HG03135 (cell line): Measurements from ENCODE around the gene PPP1R7.

Experiments used
- ATAC-seq: cut with Tn5 transposase; IDR thresholded peaks from one replicate; pipeline ENCODE4 v1.9.1; 2021; ENCODE audit warnings: mild to moderate bottlenecking, moderate library complexity; ENCODE audit not compliant: unreplicated experiment

PPP1R7 gene

GRCh38 chr2:241209271-241209670 is 59.0 kb downstream of the PPP1R7 start:
- no peak for ATAC-seq

GRCh38 chr2:241211276-241211675 is 61.0 kb downstream of the PPP1R7 start:
- no peak for ATAC-seq

- ATAC-seq, result no peak
Measured at GRCh38 chr2:241213041-241213440, 62.8 kb downstream of the PPP1R7 start.

- ATAC-seq, result no peak
Measured at GRCh38 chr2:241213567-241213966, 63.3 kb downstream of the PPP1R7 start.

- no peak for ATAC-seq
Measured at GRCh38 chr2:241214209-241214608, 63.9 kb downstream of the PPP1R7 start.

DNA sequence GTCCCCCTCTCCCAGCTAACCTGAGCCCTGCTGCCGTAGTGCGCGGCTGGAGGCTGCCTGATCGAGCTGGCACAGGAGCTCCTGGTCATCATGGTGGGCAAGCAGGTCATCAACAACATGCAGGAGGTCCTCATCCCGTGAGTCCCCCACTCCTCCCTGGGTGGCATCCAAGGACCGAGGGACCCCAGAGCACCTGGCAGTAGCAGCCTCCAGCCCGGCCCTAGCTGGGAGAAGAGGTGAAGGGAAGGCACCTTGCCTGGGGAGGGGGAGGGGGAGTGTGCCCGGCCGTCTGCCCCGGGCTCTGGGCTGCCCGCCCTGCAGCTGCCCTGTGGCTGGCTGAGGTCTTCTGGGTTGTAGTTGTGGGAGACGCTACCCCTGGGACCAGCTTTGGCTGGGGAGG is 64.5 kb downstream of the PPP1R7 start:
- no peak for ATAC-seq

DNA sequence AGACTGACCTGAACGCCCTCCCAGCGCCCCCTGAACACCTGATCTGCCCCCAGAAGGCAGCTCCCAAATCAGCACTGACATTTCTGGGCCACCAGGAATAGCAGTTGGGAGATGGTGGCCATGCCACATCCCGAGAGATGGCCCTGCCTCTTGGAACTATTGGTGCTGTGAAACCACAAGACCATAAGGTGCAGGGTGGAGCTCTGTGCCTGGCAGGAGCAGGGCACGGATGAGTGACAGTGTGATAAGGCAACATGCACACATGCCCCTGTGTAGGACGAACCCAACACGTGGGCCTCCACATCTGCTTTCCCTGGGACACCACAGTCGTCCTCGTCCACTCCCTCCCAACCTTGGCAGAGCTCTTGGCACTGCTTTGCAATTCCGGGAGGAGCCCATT is 65.2 kb downstream of the PPP1R7 start:
- no peak for ATAC-seq

DNA sequence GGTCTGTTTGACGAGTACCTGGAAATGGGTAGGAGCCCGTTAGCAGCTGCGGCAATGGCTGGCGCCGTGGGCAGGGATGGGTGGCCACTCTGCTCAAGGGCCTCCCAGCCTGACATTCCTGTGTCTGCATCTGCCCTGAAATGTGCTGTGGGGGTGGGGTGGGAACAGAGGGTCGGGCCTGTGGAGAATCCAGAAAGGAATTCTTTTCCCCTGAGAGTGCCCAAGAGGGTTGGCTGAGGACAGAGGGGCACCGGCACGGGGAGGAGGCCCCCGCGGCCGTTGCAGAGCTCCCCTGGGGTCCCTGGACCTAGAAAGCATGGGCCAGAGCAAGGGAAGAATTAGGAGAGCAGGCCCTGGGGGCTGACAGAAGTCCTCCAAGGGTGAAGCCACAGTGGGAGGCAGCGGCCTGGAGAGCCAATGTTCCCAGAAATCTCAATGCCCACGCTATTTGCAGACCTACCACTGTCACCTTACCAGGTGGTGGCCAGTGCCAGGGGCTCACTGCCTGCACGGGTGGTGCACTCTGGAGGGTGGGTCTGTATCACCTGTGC is 66.0 kb downstream of the PPP1R7 start:
- no peak for ATAC-seq

GRCh38 chr2:241217320-241218031 is 67.2 kb downstream of the PPP1R7 start:
- peak; percentile 59 for ATAC-seq

- no peak for ATAC-seq
Measured at GRCh38 chr2:241218131-241219029, 68.1 kb downstream of the PPP1R7 start.

GRCh38 chr2:241219030-241219382 is 68.7 kb downstream of the PPP1R7 start:
- no peak for ATAC-seq

DNA sequence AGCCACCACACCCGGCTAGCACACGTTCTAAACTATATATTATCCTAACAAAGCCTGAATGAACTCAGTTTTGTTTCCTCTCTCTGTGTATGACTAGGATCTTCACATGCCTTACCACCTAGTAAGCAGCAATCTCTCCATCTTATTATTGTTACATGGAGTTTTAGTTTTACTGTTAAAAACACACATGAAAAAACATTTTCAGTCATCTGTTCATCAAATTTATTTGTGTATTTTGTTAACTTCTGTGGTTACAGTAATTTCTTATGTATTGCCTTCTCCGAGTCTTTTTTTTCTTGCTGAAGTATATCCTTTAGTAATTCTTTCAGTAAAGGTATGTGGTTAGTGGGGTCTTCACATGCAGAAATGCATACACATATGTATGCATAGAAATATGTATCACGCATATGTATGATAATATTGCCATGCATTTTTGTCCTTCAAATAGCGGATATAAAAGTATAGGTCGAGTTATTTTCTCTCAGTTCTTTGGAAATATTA is 69.6 kb downstream of the PPP1R7 start:
- ATAC-seq, result no peak

GRCh38 chr2:241223211-241224017 is 73.1 kb downstream of the PPP1R7 start:
- no peak for ATAC-seq

GRCh38 chr2:241224018-241224850 is 74.0 kb downstream of the PPP1R7 start:
- no peak for ATAC-seq

DNA sequence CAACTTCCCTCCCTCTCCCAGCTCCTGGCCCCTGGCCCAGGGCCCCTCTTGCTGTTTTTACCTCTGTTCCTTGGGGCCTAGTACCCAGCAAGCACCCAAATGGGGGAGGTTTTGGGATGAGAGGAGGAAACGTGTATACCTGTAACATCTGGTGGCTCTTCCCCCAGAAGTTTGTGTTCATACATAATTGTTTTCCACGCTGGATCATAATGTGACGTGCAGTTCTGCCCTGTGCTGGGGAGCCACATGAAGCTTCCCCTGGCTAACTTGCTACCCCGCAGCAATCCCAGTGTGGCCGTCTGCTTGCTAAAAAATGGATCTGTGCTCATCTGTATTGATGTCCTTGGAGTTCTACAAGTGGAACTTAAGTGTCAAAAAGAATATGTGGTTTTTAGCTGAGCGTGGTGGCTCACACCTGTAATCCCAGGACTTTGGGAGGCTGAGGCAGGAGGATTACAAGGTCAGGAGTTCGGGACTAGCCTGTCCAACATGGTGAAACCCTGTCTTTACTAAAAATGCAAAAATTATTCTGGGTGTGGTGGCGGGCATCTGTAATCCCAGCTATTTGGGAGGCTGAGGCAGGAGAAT is 74.7 kb downstream of the PPP1R7 start:
- ATAC-seq, result no peak

DNA sequence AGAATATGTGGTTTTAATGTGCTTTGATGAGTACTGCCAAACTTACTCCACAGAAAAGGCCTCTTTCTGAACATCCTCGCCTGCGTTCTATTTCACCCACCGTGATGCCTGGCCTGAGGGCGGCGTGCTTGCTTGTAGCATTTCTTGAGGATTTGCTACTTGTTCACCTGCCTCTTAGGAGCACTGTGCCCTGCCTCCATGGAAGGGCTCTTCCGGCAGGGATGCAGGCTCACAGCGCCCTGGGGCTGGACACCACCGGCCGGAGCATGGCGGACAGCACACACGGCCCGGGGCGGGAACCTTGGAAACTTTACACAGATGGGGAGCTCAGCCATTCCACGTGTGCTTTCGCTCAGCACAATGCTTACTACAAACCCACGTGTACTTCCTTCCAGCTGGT is 75.3 kb downstream of the PPP1R7 start:
- no peak for ATAC-seq

DNA sequence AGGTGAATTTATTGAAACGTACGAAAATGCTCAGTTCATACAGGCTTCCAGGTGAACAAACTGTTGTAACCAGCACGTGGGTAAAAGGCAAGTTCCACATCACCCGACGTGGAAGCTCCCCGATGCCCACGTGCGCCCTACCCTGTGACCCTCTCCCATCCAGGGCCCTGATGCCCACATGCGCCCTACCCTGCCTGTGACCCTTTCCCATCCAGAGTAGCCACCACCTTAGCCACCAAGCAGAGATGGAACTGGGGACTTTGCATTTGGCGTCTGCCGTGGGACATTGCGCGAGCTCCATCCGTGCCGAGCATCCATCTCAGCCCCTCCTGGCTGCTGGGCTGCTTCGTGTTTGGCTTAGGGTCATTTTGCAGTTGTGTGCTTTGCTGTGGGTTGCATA is 75.7 kb downstream of the PPP1R7 start:
- no peak for ATAC-seq

DNA sequence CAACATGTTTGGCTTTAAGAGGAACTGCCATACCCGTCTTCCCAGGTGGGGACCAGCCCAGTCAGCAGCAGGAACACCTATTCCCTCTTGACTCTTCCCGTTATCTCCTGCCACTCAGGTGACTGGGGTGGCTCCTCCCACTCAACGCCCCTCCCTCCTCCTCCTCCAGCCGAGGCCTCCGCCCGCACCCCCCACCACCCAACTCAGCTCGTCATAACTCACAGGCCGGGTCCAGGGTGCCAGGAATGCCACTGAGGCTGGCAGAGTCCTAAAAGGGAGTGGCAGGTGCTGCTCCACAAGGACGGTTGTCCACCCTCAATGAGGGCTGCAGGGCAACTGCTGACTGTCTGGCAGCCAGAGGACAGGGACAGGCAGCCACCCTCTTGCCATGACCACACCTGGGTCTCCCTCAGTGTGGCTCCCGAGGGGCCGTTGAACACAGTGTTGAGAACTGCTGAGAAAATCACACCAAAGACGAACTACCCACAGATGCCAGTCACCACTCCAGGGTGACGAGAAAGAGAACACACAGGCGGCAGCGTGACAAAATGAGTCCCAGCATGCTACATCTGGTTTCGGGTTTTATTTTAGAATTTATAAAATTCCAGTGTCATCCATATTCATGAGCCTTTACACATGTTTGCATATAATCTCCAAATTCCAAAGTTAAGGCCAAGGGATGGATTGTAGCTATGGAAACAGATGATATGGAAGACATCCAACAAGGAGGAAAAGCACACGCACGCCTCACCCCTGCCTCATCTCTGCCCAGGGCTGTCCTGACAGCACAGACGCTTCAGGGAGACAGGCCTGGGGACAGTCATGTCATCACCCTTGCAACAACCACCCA is 76.7 kb downstream of the PPP1R7 start:
- no peak for ATAC-seq

- ATAC-seq, result no peak
Measured at GRCh38 chr2:241227594-241227993, 77.3 kb downstream of the PPP1R7 start.
